ENCODE data around the gene HIGD1B. TPM values are rescaled to one million over a fixed set of nuclear protein-coding genes. Genes with fewer than 3 reads are reported as not detected.

Gene HIGD1B
- polyA plus RNA-seq, 1 experiment = not detected

Small RNAs within 50 kb of the gene (small RNA-seq; reads per million reads assigned to genes)
- gene RN7SL405P (ENCODE audit: insufficient read length, low read depth) = not detected

Other genes with a start within 250 kb of the HIGD1B start
- gene MEIOC, start 191.4 kb upstream of the HIGD1B start, polyA plus RNA-seq (2011; rRNA removed) = 0.21 and 0.36 TPM in 2 replicates
- gene CCDC43, start 158.1 kb upstream of the HIGD1B start, polyA plus RNA-seq (2011; rRNA removed) = 13.4 and 18.0 TPM in 2 replicates
- 2.6 and 3.0 TPM in 2 replicates for gene DBF4B, start 139.2 kb upstream of the HIGD1B start, polyA plus RNA-seq (2011; rRNA removed)
- 0.29 and 0.37 TPM in 2 replicates for gene ADAM11, start 88.9 kb upstream of the HIGD1B start, polyA plus RNA-seq (2011; rRNA removed)
- gene GJC1, start 17.6 kb upstream of the HIGD1B start, polyA plus RNA-seq (2011; rRNA removed) = 20.6 and 22.1 TPM in 2 replicates
- gene EFTUD2, start 51.6 kb downstream of the HIGD1B start, polyA plus RNA-seq (2011; rRNA removed) = 123 and 147 TPM in 2 replicates
- gene GFAP, start 67.6 kb downstream of the HIGD1B start, polyA plus RNA-seq (2011; rRNA removed) = 0.40 and 0.46 TPM in 2 replicates
- gene KIF18B, start 99.9 kb downstream of the HIGD1B start, polyA plus RNA-seq (2011; rRNA removed) = 2.4 and 2.6 TPM in 2 replicates
- 1.9 and 2.2 TPM in 2 replicates for gene C1QL1, start 120.4 kb downstream of the HIGD1B start, polyA plus RNA-seq (2011; rRNA removed)
- gene DCAKD, start 203.7 kb downstream of the HIGD1B start, polyA plus RNA-seq (2011; rRNA removed) = 21.8 and 29.1 TPM in 2 replicates
- gene NMT1, start 213.4 kb downstream of the HIGD1B start, polyA plus RNA-seq (2011; rRNA removed) = 60.6 and 63.6 TPM in 2 replicates

All from AG04450 (cell line).